OCI-LY3 (cell line): Measurements from ENCODE around the gene STK4.

Experiments
- EZH2phosphoT487 ChIP-seq: fragments of 200-600 bp; shearing (Covaris generic); IDR thresholded peaks from 2 replicates; pipeline ENCODE4 v1.6.1; 2018; ENCODE audit warnings: antibody characterized with exemption, mixed run types, low read depth
- TF ChIP-seq, protein P1 (sequence below): fragments of 200-600, 300-600 bp; sonication (generic); IDR thresholded peaks from 2 replicates; pipeline ENCODE4 v1.5.1; 2014; ENCODE audit warnings: antibody characterized with exemption, low read length, low read depth

DNA sequence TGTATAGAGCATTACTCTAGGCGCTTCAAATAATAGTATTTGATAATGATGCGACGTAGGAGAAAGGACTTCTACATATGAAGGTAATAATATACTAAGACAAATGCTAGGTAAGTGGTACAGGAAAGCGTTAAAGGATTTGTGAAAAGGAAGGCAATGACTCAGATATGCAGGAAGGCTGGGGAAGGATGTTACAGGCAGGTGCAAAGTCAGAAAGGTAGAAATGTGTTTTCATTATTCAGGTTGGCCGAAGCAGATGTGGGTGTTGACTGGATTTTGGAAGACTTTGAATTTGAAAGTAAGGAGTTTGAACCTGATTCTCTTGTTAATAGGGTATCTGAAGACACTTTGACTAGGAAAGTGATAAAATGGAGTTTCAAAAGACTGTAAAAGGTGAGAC, 51.0 kb downstream of the STK4 start:
- TF ChIP-seq, protein P1, sequence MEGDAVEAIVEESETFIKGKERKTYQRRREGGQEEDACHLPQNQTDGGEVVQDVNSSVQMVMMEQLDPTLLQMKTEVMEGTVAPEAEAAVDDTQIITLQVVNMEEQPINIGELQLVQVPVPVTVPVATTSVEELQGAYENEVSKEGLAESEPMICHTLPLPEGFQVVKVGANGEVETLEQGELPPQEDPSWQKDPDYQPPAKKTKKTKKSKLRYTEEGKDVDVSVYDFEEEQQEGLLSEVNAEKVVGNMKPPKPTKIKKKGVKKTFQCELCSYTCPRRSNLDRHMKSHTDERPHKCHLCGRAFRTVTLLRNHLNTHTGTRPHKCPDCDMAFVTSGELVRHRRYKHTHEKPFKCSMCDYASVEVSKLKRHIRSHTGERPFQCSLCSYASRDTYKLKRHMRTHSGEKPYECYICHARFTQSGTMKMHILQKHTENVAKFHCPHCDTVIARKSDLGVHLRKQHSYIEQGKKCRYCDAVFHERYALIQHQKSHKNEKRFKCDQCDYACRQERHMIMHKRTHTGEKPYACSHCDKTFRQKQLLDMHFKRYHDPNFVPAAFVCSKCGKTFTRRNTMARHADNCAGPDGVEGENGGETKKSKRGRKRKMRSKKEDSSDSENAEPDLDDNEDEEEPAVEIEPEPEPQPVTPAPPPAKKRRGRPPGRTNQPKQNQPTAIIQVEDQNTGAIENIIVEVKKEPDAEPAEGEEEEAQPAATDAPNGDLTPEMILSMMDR = no peak
- no peak for TF ChIP-seq EZH2phosphoT487
